Pancreas (tissue), 10 donors: ENCODE data around the gene TXNL1. TPM values are rescaled to one million over a fixed set of nuclear protein-coding genes. Genes with fewer than 3 reads are reported as not detected.

Source experiments
- ATAC-seq, 4 donors: fragments of 200-7000 bp; cut with Tn5 transposase; one replicate each; pipeline versions ENCODE4 v1.8.0 to v1.9.1; 2020; ENCODE audit warnings: mild to moderate bottlenecking in 4 of 4, moderate library complexity in 4 of 4
- DNase-seq, 6 donors: peaks; one replicate each; pipeline ENCODE4 v3.0.0-alpha.2; 2020
- FAIRE-seq: peaks from 2 replicates; lab custom pipeline; 2012; peaks lifted over from hg19 to GRCh38; lab: Jason Lieb, UNC
- H3K27ac ChIP-seq, 4 donors: fragments of 200-600 bp; sonication (generic); 1 replicate in 3 of 4; 2 replicates in 1 of 4; pipeline versions ENCODE4 v1.5.0 to v1.8.0; 2020
- H3K27me3 ChIP-seq, 4 donors: fragments of 200-600 bp; one replicate each; pipeline ENCODE4 v1.8.0; 2021
- H3K36me3 ChIP-seq, 3 donors: fragments of 200-600 bp; sonication (generic) in 1 of 3; one replicate each; pipeline versions ENCODE4 v1.5.0 to v1.8.0; 2020 to 2021
- H3K4me1 ChIP-seq, 3 donors: fragments of 200-600 bp; one replicate each; pipeline ENCODE4 v1.8.0; 2021
- H3K4me3 ChIP-seq, 4 donors: fragments of 200-600 bp; sonication (generic) in 2 of 4; one replicate each; pipeline versions ENCODE4 v1.5.0 to v1.8.0; 2020 to 2021
- H3K9me3 ChIP-seq, 4 donors: fragments of 200-600 bp; one replicate each; pipeline ENCODE4 v1.8.0; 2021
- WGBS, 2 donors: extraction: QIAGEN DNeasy Blood & Tissue Kit; methylation state at CpG; one replicate each; pipeline ENCODE4 v1.1.7; 2013; 5-methylcytosine and 5-hydroxymethylcytosine counted together
- intact Hi-C, 3 donors: fragments of 100-400 bp; cut with DNase I; formaldehyde crosslinking; loops; one replicate each; pipeline versions ENCODE4 v1.11.1 to v1.14.2; 2022
- polyA plus RNA-seq, 2 donors: library from polyadenylated mRNA; stranded (reverse); fragments of 200-250 nt; gene quantifications; one replicate each; pipeline ENCODE4 v1.2.3, GENCODE V29; 2013
- total RNA-seq, 6 donors: library from RNA; stranded (reverse); fragmentation: NEBNext Ultra II Directional in 4 of 6; extraction: Animal tissue kit (Norgen Biotek cat#: 25700) in 4 of 6; gene quantifications; one replicate each; pipeline versions ENCODE4 v1.2.1 to v1.2.4, GENCODE V29; 2021 to 2023
- TF ChIP-seq, protein P1 (sequence below), 4 donors: fragments of 200-600 bp; sonication (generic) in 3 of 4; IDR thresholded peaks; one replicate each; pipeline versions ENCODE4 v1.5.0 to v1.8.0; 2021; ENCODE audit warnings: antibody characterized with exemption in 4 of 4
- donor health status: healthy with polysubstance abuse.
- donor health status: DM: no; HTN: no; CAD: no; lungs with moderate emphysema.
- donor health status: DM: no; HTN: no; CAD: no.
- donor health status: control.
- donor health status: control.
- donor health status: Bipolar disorder and iron deficiency.
- donor health status: DM: yes; HTN: yes; CAD: no.
- donor health status: DM: no; HTN: no; CAD: no.
- donor health status: DM: no; HTN: no; CAD: no.
- donor health status: DM: yes; HTN: yes; CAD: no.

The TXNL1 gene
- total and polyA plus RNA-seq, 8 donors: 33.0 to 46.5 (median 36.3) TPM

DNA sequence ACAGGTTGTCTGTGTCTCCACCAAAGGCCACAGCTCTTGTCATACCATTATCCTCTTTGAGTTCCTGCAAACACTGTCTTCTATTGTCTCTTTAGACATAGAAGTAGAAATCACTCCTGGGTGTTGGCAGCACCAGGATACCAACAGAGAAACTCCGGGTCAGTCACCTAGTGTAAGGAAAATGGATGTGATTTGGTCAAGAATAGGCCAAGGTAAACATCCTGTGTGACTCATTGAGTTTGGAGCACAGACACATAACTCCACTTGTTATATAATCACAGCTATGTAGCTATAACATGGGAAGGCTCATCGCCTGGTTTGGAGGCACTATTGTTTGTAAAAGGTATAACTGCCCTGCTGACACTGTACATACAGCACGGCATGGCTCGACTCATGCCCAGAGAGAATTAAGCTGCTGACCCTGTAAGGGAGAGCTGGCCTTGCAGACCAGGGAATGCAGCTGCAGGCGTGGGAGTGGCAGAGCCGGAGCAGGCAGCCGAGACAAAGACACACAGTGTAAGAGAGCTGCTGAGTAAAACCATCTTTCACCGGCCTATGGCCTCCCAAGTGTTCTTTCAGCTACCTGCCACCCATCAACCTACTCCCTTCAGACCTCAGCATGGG lies 3.4 kb upstream of the TXNL1 start:
- TF ChIP-seq, protein P1, sequence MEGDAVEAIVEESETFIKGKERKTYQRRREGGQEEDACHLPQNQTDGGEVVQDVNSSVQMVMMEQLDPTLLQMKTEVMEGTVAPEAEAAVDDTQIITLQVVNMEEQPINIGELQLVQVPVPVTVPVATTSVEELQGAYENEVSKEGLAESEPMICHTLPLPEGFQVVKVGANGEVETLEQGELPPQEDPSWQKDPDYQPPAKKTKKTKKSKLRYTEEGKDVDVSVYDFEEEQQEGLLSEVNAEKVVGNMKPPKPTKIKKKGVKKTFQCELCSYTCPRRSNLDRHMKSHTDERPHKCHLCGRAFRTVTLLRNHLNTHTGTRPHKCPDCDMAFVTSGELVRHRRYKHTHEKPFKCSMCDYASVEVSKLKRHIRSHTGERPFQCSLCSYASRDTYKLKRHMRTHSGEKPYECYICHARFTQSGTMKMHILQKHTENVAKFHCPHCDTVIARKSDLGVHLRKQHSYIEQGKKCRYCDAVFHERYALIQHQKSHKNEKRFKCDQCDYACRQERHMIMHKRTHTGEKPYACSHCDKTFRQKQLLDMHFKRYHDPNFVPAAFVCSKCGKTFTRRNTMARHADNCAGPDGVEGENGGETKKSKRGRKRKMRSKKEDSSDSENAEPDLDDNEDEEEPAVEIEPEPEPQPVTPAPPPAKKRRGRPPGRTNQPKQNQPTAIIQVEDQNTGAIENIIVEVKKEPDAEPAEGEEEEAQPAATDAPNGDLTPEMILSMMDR (IDR thresholded peaks at IDR 0.05): no peak
- intact Hi-C loops: no loop called here
- no peak for FAIRE-seq
- H3K36me3 ChIP-seq: no peaks in the 10 kb centered on the region
- 73 to 81% methylated on average over 8 of the region's 8 CpGs for WGBS, 2 donors
- H3K27ac ChIP-seq: no peak overlapping the region
- H3K9me3 ChIP-seq: no peaks in the 10 kb centered on the region
- ATAC-seq: no peak
- no peaks in the 10 kb centered on the region for H3K27me3 ChIP-seq
- no peak overlapping the region for H3K4me3 ChIP-seq
- no peak for DNase-seq
- H3K4me1 ChIP-seq: peaks cover 0 to 7% (median under 1%) of the 10 kb centered on the region in 3 donors

DNA sequence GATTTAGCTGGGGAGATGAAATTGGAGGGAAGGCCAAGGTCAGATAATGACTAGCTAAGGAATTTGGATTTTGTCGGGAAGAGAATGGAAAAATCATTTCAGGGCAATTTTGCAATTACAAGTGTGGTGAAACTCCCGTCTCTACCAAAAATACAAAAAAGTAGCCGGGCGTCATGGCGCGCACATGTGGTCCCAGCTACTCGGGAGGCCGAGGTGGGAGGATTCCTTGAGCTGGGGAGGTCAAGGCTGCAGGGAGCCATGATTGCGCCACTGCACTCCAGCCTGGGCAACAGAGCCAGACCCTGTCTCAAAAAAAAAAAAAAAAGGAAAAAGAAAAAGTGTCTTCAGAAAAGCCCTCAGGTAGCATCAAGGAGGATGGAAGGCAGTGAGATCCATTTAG lies 1.2 kb upstream of the TXNL1 start:
- intact Hi-C loops: no loop called here
- Histone ChIP-seq H3K4me3 (peak overlapping the region in 2 of 4 donors; percentile 16 to 96), H3K27me3 (no peaks in the 10 kb centered on the region), H3K4me1 (peaks cover 0 to 24% (median 18%) of the 10 kb centered on the region in 3 donors), H3K36me3 (no peaks in the 10 kb centered on the region), H3K27ac (no peak overlapping the region), H3K9me3 (no peaks in the 10 kb centered on the region)
- ATAC-seq (no peak), DNase-seq (no peak), FAIRE-seq (no peak)
- 83 to 92% methylated on average over 9 of the region's 9 CpGs for WGBS, 2 donors
- TF ChIP-seq, protein P1 (IDR thresholded peaks at IDR 0.05): no peak

DNA sequence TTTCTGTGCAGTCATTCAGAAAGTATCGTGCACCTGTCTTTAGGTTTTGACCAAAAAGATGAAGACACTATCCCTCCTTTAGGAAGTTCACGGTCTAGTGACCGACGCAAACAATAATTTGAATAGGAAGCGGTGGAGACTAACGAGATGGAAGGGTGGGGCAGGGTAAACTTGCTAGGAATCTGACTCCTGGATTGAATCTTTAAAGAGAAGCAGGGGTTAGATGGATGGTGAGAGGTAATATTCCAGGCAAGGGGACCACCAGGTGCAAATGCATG lies 651 bp upstream of the TXNL1 start:
- H3K36me3 ChIP-seq: no peaks in the 10 kb centered on the region
- TF ChIP-seq, protein P1 (IDR thresholded peaks at IDR 0.05): no peak
- ATAC-seq (peak in 2 of 4 donors; percentile 1 to 2), DNase-seq (no peak), FAIRE-seq (no peak)
- no peaks in the 10 kb centered on the region for H3K27me3 ChIP-seq
- H3K4me3 ChIP-seq: peak overlapping the region; percentile 1 to 98 (median 56)
- no peaks in the 10 kb centered on the region for H3K9me3 ChIP-seq
- intact Hi-C loops: no loop called here
- peak overlapping the region; percentile 70 to 97 (median 91) for H3K27ac ChIP-seq
- WGBS, 2 donors: 15 to 22% methylated on average over 6 of the region's 6 CpGs
- peaks cover 0 to 24% (median 18%) of the 10 kb centered on the region in 3 donors for H3K4me1 ChIP-seq

DNA sequence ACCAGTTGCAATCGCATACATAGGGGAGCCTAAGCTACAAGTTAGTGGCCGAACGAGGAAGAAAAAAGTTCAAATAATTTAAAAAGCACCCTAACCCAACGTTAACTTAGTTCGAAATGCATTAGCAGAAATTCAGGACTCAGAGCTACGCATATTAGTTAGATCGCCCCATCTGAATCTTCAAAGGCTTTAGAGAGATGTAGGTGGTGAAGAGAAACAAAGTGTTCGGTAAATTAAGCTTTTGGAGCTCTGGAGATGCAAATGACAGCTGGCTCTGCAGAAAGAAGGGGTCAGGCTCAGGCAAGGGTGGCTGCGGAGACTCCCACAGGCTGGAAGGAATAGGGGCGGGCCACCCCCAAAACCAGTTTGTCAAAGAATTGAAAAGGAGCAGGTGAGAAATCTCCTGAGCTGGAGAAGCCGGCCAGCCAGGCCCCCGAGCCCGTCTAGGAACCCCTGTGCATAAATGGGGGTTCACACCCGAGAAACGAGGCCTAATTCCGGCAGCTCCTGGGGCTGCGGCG lies 621 bp downstream of the TXNL1 start:
- peak overlapping the region; percentile 76 to 97 (median 91) for H3K27ac ChIP-seq
- peak in 2 of 6 donors; percentile 16 to 43 for DNase-seq
- TF ChIP-seq, protein P1 (IDR thresholded peaks at IDR 0.05): no peak
- ATAC-seq: peak; percentile 14 to 35 (median 18)
- H3K9me3 ChIP-seq: no peaks in the 10 kb centered on the region
- no peaks in the 10 kb centered on the region for H3K36me3 ChIP-seq
- intact Hi-C loops: no loop called here
- peaks cover 0 to 24% (median 18%) of the 10 kb centered on the region in 3 donors for H3K4me1 ChIP-seq
- 0% methylated on average over 18 of the region's 18 CpGs for WGBS, 2 donors
- peak overlapping the region; percentile 46 to 98 (median 76) for H3K4me3 ChIP-seq
- H3K27me3 ChIP-seq: no peaks in the 10 kb centered on the region
- no peak for FAIRE-seq

DNA sequence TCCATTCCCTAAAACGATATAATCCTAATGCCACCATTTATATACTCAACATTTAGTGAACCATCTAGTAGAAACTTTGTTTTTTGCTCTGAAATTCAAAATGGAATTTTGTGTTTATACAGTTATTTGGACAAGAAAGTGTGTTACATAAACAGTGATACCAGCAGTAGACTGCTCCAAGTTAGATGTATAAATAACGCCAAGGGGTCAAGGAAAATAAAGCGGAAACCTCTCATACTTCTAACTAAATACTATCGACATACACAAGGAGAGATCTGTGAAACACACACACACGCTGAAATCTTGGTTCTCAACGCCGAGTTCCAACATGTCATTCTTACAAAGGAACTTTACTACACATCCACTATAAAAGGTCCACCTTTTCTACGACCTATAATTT lies 1.2 kb downstream of the TXNL1 start:
- H3K9me3 ChIP-seq: no peaks in the 10 kb centered on the region
- no peak for FAIRE-seq
- H3K4me1 ChIP-seq: peaks cover 2 to 30% (median 24%) of the 10 kb centered on the region in 3 donors
- intact Hi-C loops: no loop called here
- peak overlapping the region in 2 of 4 donors; percentile 91 to 97 for H3K27ac ChIP-seq
- H3K36me3 ChIP-seq: no peaks in the 10 kb centered on the region
- no peaks in the 10 kb centered on the region for H3K27me3 ChIP-seq
- ATAC-seq: no peak
- no peak for DNase-seq
- TF ChIP-seq, protein P1 (IDR thresholded peaks at IDR 0.05): no peak
- WGBS, 2 donors: 2% methylated on average over 8 of the region's 8 CpGs
- H3K4me3 ChIP-seq: peak overlapping the region; percentile 46 to 98 (median 76)
